ENCODE data around the gene MAN1C1.

- TF ChIP-seq, protein P1, sequence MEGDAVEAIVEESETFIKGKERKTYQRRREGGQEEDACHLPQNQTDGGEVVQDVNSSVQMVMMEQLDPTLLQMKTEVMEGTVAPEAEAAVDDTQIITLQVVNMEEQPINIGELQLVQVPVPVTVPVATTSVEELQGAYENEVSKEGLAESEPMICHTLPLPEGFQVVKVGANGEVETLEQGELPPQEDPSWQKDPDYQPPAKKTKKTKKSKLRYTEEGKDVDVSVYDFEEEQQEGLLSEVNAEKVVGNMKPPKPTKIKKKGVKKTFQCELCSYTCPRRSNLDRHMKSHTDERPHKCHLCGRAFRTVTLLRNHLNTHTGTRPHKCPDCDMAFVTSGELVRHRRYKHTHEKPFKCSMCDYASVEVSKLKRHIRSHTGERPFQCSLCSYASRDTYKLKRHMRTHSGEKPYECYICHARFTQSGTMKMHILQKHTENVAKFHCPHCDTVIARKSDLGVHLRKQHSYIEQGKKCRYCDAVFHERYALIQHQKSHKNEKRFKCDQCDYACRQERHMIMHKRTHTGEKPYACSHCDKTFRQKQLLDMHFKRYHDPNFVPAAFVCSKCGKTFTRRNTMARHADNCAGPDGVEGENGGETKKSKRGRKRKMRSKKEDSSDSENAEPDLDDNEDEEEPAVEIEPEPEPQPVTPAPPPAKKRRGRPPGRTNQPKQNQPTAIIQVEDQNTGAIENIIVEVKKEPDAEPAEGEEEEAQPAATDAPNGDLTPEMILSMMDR (IDR thresholded peaks at IDR 0.05) = no peak
- TF ChIP-seq EP300 (IDR thresholded peaks at IDR 0.05) = no peak
Observed at GRCh38 chr1:25634066-25634465, 17.5 kb downstream of the MAN1C1 start.
